ENCODE results near the gene CCL27. TPM values are rescaled to one million over a fixed set of nuclear protein-coding genes. Genes with fewer than 3 reads are reported as not detected.
A peak's percentile ranks its signal among the peaks of the same experiment; 100 is the strongest.

Gene CCL27
- total RNA-seq, 1 donor from 2014 or later, result not detected

- no peaks in the 10 kb centered on the region for H3K9me3 Mint-ChIP-seq (ENCODE audit: low read depth)
- no peaks in the 10 kb centered on the region for H3K27me3 Mint-ChIP-seq (ENCODE audit: low read depth)
- peak overlapping the region; percentile 98 for H3K27ac Mint-ChIP-seq (ENCODE audit: unreplicated experiment)
- no peak for TF ChIP-seq CTCF (IDR thresholded peaks at IDR 0.05)
- H3K4me3 Mint-ChIP-seq (ENCODE audit: unreplicated experiment), result peak overlapping the region; percentile 81
- H3K4me1 Mint-ChIP-seq (ENCODE audit: low read depth), result peaks cover 51% of the 10 kb centered on the region
- H3K36me3 Mint-ChIP-seq (ENCODE audit: low read depth), result peaks cover 10% of the 10 kb centered on the region
- no peak for DNase-seq (ENCODE audit: low spot score)
These were observed 9.0 kb downstream of the CCL27 start for GRCh38 chr9:34653151-34654072.

- Mint-ChIP-seq H3K27me3 (ENCODE audit: low read depth) (no peaks in the 10 kb centered on the region), H3K4me3 (ENCODE audit: unreplicated experiment) (peak overlapping the region; percentile 81), H3K9me3 (ENCODE audit: low read depth) (no peaks in the 10 kb centered on the region), H3K4me1 (ENCODE audit: low read depth) (peaks cover 59% of the 10 kb centered on the region), H3K27ac (ENCODE audit: unreplicated experiment) (peak overlapping the region; percentile 98), H3K36me3 (ENCODE audit: low read depth) (peaks cover 11% of the 10 kb centered on the region)
- TF ChIP-seq CTCF (IDR thresholded peaks at IDR 0.05), result no peak
- DNase-seq (ENCODE audit: low spot score), result no peak
These were observed 9.9 kb downstream of the CCL27 start for GRCh38 chr9:34652602-34653000.

DNA sequence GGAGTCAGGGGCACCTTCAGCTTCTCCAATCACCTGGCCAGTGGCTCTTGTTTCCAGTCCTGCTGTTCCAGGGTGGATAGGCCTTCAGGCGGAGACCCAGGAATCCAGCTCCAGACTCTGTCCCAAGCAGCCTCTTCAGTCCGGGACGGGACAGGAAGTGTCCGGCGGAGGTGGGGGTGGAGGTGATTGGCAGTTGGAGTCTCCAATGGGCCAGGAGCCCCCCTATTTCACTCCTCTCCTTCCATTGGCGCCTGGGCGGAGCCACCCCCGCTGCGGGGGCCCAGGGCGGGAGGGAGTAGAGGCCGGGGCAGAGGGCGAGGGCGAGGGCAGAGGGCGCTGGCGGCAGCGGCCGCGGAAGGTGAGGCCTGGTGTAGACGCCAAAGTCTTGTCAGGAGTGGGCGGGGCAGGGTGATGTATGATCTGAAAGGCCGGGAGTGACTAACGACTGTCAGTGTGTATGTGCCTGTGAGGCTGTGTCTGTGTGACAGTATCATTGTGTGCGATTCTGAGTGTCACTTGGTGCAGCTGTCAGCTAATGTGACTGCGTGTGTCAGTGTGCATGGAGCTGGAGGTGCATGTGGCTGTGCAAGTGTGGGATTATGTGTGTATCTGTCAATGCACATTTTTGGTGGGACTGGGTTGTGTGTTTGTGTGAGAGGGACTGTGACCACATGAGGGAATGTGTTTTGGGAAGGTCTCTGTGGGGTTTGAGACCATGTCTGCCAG lies 10.4 kb downstream of the CCL27 start, which contains the start of gene IL11RA:
Gene IL11RA, plus strand, starts transcription at position 310 of the 726 bp plus-strand sequence. CDS start 3,033 bp downstream, outside the sequence.
- TF ChIP-seq CTCF (IDR thresholded peaks at IDR 0.05), result no peak
- H3K27me3 Mint-ChIP-seq (ENCODE audit: low read depth), result no peaks in the 10 kb centered on the region
- H3K9me3 Mint-ChIP-seq (ENCODE audit: low read depth), result no peaks in the 10 kb centered on the region
- H3K36me3 Mint-ChIP-seq (ENCODE audit: low read depth), result peaks cover 11% of the 10 kb centered on the region
- no peak for DNase-seq (ENCODE audit: low spot score)
- peaks cover 65% of the 10 kb centered on the region for H3K4me1 Mint-ChIP-seq (ENCODE audit: low read depth)
- peak within 1 kb of the TSS; percentile 98 for H3K27ac Mint-ChIP-seq (ENCODE audit: unreplicated experiment)
- peak within 1 kb of the TSS; percentile 81 for H3K4me3 Mint-ChIP-seq (ENCODE audit: unreplicated experiment)

GRCh38 chr9:34651321-34651720 lies 11.1 kb downstream of the CCL27 start:
- H3K27ac Mint-ChIP-seq (ENCODE audit: unreplicated experiment), result peak overlapping the region; percentile 98
- no peak for DNase-seq (ENCODE audit: low spot score)

More at GRCh38 chr9:34651321-34651720, 11.1 kb downstream of the CCL27 start:
- no peaks in the 10 kb centered on the region for H3K9me3 Mint-ChIP-seq (ENCODE audit: low read depth)
- H3K36me3 Mint-ChIP-seq (ENCODE audit: low read depth), result peaks cover 11% of the 10 kb centered on the region
- H3K4me3 Mint-ChIP-seq (ENCODE audit: unreplicated experiment), result peak overlapping the region; percentile 81
- peaks cover 68% of the 10 kb centered on the region for H3K4me1 Mint-ChIP-seq (ENCODE audit: low read depth)
- no peaks in the 10 kb centered on the region for H3K27me3 Mint-ChIP-seq (ENCODE audit: low read depth)
- TF ChIP-seq CTCF (IDR thresholded peaks at IDR 0.05), result no peak
